Cardiac muscle cell (in vitro differentiated cells and primary cell): ENCODE measurements around the gene MBD5. TPM values are rescaled to one million over a fixed set of nuclear protein-coding genes. Genes with fewer than 3 reads are reported as not detected.

Experiments
- DNase-seq, 2 donors: peaks; one replicate each; pipeline versions ENCODE4 v3.0.0 to v3.0.0-alpha.2; 2010 to 2017; ENCODE audit warnings: low read depth in 1 of 2, low spot score in 1 of 2
- H3K27ac ChIP-seq: fragments of 200-600 bp; sonication (generic); 2 replicates; pipeline ENCODE4 v1.5.1; 2016
- H3K27me3 ChIP-seq: fragments of 200-600 bp; sonication (generic); 2 replicates; pipeline ENCODE4 v1.6.0; 2016; ENCODE audit warnings: control low read depth
- H3K36me3 ChIP-seq: fragments of 200-600 bp; sonication (generic); 2 replicates; pipeline ENCODE4 v1.5.1; 2016; ENCODE audit warnings: control low read depth
- H3K4me1 ChIP-seq: fragments of 200-600 bp; sonication (generic); 2 replicates; pipeline ENCODE4 v1.8.1; 2017; ENCODE audit warnings: low read depth, mild to moderate bottlenecking, mixed run types
- H3K4me3 ChIP-seq: fragments of 200-600 bp; sonication (generic); 2 replicates; pipeline ENCODE4 v1.5.1; 2016; ENCODE audit warnings: mild to moderate bottlenecking
- H3K9me3 ChIP-seq: fragments of 200-600 bp; sonication (generic); 2 replicates; pipeline ENCODE4 v1.5.1; 2017; ENCODE audit warnings: low read depth, mild to moderate bottlenecking, control low read depth
- polyA plus RNA-seq: library from polyadenylated mRNA; unstranded; fragments of >200 nt; fragmentation: Nextera tagmentation; extraction: Ambion mirVana; gene quantifications from 2 replicates; pipeline ENCODE4 v1.2.1, GENCODE V29; 2016
- total RNA-seq: library from RNA; depleted of rRNA; stranded (reverse); fragments of >200 nt; gene quantifications from 2 replicates; pipeline ENCODE4 v1.2.3, GENCODE V29; 2016
- TF ChIP-seq, protein P1 (sequence below): IDR thresholded peaks from 2 replicates; pipeline ENCODE4 v1.5.1; 2012; ENCODE audit warnings: low read depth, mild to moderate bottlenecking, low read length

Gene MBD5
- total and polyA plus RNA-seq, 2 experiments from 2014 or later, result 44.5 to 45.6 TPM

DNA sequence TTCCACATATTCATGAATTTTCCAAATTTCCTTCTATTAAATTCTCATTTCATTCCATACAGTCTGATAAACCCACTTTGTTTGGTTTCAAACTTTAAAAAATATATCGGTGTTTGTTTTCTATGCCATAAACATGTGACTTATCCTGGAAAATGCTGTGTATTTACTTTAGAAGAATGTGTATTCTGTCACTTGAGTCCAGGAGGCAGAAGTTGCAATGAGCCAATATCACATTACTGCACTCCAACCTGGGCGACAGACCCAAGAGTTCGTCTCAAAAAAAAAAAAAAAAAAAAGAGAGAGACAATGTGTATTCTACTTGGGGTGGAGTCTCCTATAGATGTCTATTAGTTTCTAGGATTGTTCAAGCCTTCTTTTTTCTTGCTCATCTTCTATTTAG lies 31.8 kb downstream of the MBD5 start:
- TF ChIP-seq, protein P1, sequence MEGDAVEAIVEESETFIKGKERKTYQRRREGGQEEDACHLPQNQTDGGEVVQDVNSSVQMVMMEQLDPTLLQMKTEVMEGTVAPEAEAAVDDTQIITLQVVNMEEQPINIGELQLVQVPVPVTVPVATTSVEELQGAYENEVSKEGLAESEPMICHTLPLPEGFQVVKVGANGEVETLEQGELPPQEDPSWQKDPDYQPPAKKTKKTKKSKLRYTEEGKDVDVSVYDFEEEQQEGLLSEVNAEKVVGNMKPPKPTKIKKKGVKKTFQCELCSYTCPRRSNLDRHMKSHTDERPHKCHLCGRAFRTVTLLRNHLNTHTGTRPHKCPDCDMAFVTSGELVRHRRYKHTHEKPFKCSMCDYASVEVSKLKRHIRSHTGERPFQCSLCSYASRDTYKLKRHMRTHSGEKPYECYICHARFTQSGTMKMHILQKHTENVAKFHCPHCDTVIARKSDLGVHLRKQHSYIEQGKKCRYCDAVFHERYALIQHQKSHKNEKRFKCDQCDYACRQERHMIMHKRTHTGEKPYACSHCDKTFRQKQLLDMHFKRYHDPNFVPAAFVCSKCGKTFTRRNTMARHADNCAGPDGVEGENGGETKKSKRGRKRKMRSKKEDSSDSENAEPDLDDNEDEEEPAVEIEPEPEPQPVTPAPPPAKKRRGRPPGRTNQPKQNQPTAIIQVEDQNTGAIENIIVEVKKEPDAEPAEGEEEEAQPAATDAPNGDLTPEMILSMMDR, result no peak

DNA sequence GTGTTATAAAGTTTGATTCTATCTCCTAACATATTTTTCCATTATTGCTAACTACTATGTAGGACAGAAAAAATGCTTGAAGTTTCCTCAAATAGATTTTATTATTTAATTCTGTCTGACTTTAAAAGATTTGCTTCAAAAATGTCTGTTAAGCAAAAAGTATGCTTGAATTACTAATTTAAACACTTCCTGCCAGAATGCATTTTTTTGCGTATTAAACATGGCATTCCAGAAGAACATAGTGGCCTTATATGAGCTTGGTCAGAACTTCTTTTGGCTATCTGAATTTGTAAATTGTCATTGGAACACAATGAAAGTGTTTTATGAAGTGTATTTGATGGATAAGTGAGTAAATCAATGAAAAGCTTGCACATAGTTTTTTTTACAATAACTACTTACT lies 37.8 kb downstream of the MBD5 start:
- H3K36me3 ChIP-seq, result no peaks in the 10 kb centered on the region
- H3K4me1 ChIP-seq, result no peaks in the 10 kb centered on the region
- H3K27ac ChIP-seq, result no peak overlapping the region
- no peak for DNase-seq
- H3K4me3 ChIP-seq, result no peak overlapping the region
- H3K27me3 ChIP-seq, result no peaks in the 10 kb centered on the region
- TF ChIP-seq, protein P1, result no peak
- H3K9me3 ChIP-seq, result no peaks in the 10 kb centered on the region

More for the DNA sequence above, 31.8 kb downstream of the MBD5 start:
- H3K4me3 ChIP-seq, result no peak overlapping the region
- no peak overlapping the region for H3K27ac ChIP-seq
- no peaks in the 10 kb centered on the region for H3K36me3 ChIP-seq
- DNase-seq, result no peak
- no peaks in the 10 kb centered on the region for H3K9me3 ChIP-seq
- no peaks in the 10 kb centered on the region for H3K27me3 ChIP-seq
- H3K4me1 ChIP-seq, result peaks cover 4% of the 10 kb centered on the region

DNA sequence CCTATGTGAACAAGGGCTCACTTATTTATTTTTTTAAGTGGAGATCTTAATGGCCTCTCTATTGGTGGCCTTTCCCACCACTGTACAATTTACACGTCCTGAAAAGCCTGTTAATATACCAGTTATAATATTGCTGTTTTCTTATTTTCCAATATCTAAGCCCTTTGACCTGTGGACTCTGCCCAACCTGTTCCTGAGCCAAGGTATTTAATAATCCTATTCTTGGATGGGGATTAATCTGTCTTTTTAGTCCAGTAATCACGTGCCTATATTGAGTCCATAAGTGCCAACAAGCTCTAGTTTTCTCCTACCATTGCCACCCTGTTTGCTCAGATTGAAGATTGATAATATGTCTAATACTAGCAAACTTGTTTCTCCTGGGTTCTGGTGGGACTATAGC lies 42.7 kb downstream of the MBD5 start:
- TF ChIP-seq, protein P1, result no peak
- H3K4me1 ChIP-seq, result peaks cover 8% of the 10 kb centered on the region
- H3K4me3 ChIP-seq, result no peak overlapping the region
- DNase-seq, result no peak
- no peaks in the 10 kb centered on the region for H3K36me3 ChIP-seq
- no peaks in the 10 kb centered on the region for H3K9me3 ChIP-seq
- no peak overlapping the region for H3K27ac ChIP-seq
- no peaks in the 10 kb centered on the region for H3K27me3 ChIP-seq

DNA sequence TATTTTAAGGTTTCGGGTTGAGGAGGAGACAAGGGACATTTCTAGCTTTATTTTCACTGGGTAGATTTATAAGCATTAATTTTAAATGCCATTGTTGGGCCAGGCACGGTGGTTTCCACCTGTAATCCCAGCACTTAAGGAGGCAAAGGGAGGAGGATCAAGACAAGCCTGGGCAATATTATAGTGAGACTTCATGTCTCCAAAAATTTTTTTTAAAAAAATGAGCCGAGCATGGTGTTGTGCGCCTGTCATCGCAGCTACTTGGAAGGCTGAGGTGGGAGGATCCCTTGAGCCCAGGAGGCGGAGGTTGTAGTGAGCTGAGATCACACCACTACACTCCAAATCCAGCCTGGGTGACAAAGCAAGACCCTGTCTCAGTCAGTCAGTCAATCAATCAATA lies 45.0 kb downstream of the MBD5 start:
- Histone ChIP-seq H3K4me1 (peaks cover 8% of the 10 kb centered on the region), H3K9me3 (no peaks in the 10 kb centered on the region), H3K27ac (no peak overlapping the region), H3K27me3 (no peaks in the 10 kb centered on the region), H3K4me3 (no peak overlapping the region), H3K36me3 (no peaks in the 10 kb centered on the region)
- DNase-seq, result no peak
- TF ChIP-seq, protein P1, result no peak

DNA sequence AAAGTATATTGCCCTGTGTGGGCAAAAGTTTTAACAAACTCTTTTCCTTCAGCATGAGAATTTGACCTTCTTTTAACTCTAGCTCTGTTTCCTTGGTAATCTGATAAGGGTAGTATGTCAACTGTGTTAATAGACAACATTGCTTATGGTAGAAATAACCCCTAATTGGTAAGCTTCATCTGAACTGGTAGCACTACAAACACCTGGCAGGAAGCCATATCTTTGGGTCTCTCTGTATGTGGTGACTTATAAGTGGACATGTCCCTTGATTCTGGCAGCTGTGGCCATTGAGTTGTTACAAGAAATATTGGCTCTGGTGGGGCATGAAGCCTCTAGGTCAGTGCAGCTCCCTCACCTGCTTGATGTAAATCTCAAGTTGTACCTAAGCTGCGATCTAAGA lies 46.9 kb downstream of the MBD5 start:
- Histone ChIP-seq H3K36me3 (no peaks in the 10 kb centered on the region), H3K27me3 (no peaks in the 10 kb centered on the region), H3K9me3 (no peaks in the 10 kb centered on the region), H3K4me1 (peaks cover 8% of the 10 kb centered on the region), H3K4me3 (no peak overlapping the region), H3K27ac (peak overlapping the region; percentile 33)
- DNase-seq, result peak in 1 of 2 donors; percentile 37
- TF ChIP-seq, protein P1, result no peak

DNA sequence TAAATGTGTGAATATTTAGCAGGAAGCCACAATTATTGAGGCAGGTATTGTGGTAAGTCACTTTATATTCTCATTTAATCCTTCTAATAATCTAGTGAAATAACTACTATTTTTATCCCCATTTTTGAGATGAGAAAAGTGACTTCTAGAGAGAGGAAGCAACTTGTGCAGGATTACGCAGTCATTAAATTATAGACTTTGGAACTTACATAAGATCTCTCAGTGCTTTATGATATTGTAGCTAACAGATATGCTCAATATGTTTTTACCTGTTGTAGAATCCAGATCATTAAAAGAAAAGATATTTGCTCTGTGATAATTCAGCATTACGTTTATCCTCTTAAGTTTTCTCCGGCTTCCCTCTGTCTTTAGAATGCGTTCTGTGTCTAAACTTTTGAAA lies 50.5 kb downstream of the MBD5 start:
- no peak overlapping the region for H3K27ac ChIP-seq
- H3K4me1 ChIP-seq, result peaks cover 8% of the 10 kb centered on the region
- TF ChIP-seq, protein P1, result no peak
- H3K9me3 ChIP-seq, result no peaks in the 10 kb centered on the region
- no peak for DNase-seq
- no peak overlapping the region for H3K4me3 ChIP-seq
- no peaks in the 10 kb centered on the region for H3K27me3 ChIP-seq
- H3K36me3 ChIP-seq, result no peaks in the 10 kb centered on the region
